ENCODE data around the gene EBF4.

DNA sequence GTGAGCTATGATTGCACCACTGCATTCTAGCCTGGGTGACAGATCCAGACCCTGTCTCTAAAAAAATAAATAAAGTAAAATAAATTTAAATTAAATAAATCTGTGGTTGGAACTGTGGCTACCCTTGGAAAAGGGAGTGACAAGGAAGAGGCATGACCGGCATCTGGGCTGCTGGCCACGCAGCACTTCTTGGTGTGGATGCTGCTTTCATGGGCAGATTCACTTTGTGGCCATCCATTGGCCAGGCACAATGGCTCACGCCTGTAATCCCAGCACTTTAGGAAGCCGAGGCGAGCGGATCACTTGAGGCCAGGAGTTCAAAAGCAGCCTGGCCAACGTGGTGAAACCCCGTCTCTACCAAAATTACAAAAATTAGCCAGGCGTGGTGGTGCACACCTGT is 16.1 kb downstream of the EBF4 start:
- TF ChIP-seq POLR2AphosphoS5 (IDR thresholded peaks at IDR 0.05) (no peak), TAF1 (IDR thresholded peaks at IDR 0.05; ENCODE audit: low read depth) (no peak), EZH2 (IDR thresholded peaks at IDR 0.05; ENCODE audit: borderline replicate concordance, insufficient read depth, low read length, poor library complexity, severe bottlenecking) (no peak)
- TF ChIP-seq, protein P1, sequence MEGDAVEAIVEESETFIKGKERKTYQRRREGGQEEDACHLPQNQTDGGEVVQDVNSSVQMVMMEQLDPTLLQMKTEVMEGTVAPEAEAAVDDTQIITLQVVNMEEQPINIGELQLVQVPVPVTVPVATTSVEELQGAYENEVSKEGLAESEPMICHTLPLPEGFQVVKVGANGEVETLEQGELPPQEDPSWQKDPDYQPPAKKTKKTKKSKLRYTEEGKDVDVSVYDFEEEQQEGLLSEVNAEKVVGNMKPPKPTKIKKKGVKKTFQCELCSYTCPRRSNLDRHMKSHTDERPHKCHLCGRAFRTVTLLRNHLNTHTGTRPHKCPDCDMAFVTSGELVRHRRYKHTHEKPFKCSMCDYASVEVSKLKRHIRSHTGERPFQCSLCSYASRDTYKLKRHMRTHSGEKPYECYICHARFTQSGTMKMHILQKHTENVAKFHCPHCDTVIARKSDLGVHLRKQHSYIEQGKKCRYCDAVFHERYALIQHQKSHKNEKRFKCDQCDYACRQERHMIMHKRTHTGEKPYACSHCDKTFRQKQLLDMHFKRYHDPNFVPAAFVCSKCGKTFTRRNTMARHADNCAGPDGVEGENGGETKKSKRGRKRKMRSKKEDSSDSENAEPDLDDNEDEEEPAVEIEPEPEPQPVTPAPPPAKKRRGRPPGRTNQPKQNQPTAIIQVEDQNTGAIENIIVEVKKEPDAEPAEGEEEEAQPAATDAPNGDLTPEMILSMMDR (IDR thresholded peaks at IDR 0.05; ENCODE audit: poor library complexity, severe bottlenecking) = no peak

All from neural cell (in vitro differentiated cells).